Measurements from ENCODE around the gene SERPINE2.
"Not testable (repeated sequence)": the region's sequence is repeated elsewhere in the genome, so short reads cannot be mapped to it uniquely, and the experiment has no call there.

The SERPINE2 gene

GRCh38 chr2:223943561-223944008, 95.5 kb downstream of the SERPINE2 start:
- Mint-ChIP-seq H3K36me3 (ENCODE audit: low read depth) (peaks cover 17% of the 10 kb centered on the region), H3K27ac (peak overlapping the region; percentile 94 to 96 (median 96)), H3K27me3 (ENCODE audit: low read depth) (no peaks in the 10 kb centered on the region), H3K9me3 (no peaks in the 10 kb centered on the region), H3K4me3 (peak overlapping the region; percentile 96 to 98 (median 97)), H3K4me1 (peaks cover 39% of the 10 kb centered on the region)
- TF ChIP-seq CTCF (IDR thresholded peaks at IDR 0.05; ENCODE audit: unreplicated experiment in 3 of 3) = no peak

GRCh38 chr2:223943135-223943534, 96.0 kb downstream of the SERPINE2 start:
- Mint-ChIP-seq H3K4me3 (peak overlapping the region; percentile 96 to 98 (median 97)), H3K9me3 (no peaks in the 10 kb centered on the region), H3K27ac (peak overlapping the region; percentile 94 to 96 (median 96)), H3K27me3 (ENCODE audit: low read depth) (no peaks in the 10 kb centered on the region), H3K4me1 (peaks cover 39% of the 10 kb centered on the region), H3K36me3 (ENCODE audit: low read depth) (peaks cover 17% of the 10 kb centered on the region)
- no peak for TF ChIP-seq CTCF (IDR thresholded peaks at IDR 0.05; ENCODE audit: unreplicated experiment in 3 of 3)

- TF ChIP-seq CTCF (IDR thresholded peaks at IDR 0.05; ENCODE audit: unreplicated experiment in 3 of 3) = no peak
- H3K27me3 Mint-ChIP-seq (ENCODE audit: low read depth) = no peaks in the 10 kb centered on the region
- peak overlapping the region in 2 of 3 experiments; percentile 4 to 57 for H3K27ac Mint-ChIP-seq
- H3K4me3 Mint-ChIP-seq = peak overlapping the region; percentile 28 to 71 (median 61)
- peaks cover 35% of the 10 kb centered on the region for H3K4me1 Mint-ChIP-seq
- peaks cover 17% of the 10 kb centered on the region for H3K36me3 Mint-ChIP-seq (ENCODE audit: low read depth)
- no peaks in the 10 kb centered on the region for H3K9me3 Mint-ChIP-seq
Measured at GRCh38 chr2:223941579-223942277, 97.4 kb downstream of the SERPINE2 start.

- not testable (repeated sequence) for H3K9me3 Mint-ChIP-seq; H3K4me3 Mint-ChIP-seq; H3K27me3 Mint-ChIP-seq (ENCODE audit: low read depth); H3K27ac Mint-ChIP-seq
- H3K36me3 Mint-ChIP-seq (ENCODE audit: low read depth) = peaks cover 17% of the 10 kb centered on the region
- peaks cover 38% of the 10 kb centered on the region for H3K4me1 Mint-ChIP-seq
Measured at GRCh38 chr2:223939438-223939837, 99.6 kb downstream of the SERPINE2 start.

- peaks cover 12% of the 10 kb centered on the region for H3K36me3 Mint-ChIP-seq (ENCODE audit: low read depth)
- H3K27me3 Mint-ChIP-seq (ENCODE audit: low read depth) = no peaks in the 10 kb centered on the region
- no peaks in the 10 kb centered on the region for H3K9me3 Mint-ChIP-seq
- H3K4me3 Mint-ChIP-seq = no peak overlapping the region
- no peak overlapping the region for H3K27ac Mint-ChIP-seq
- TF ChIP-seq CTCF (IDR thresholded peaks at IDR 0.05; ENCODE audit: unreplicated experiment in 3 of 3) = no peak
- H3K4me1 Mint-ChIP-seq = peaks cover 38% of the 10 kb centered on the region
Measured at GRCh38 chr2:223937535-223937934, 101.6 kb downstream of the SERPINE2 start.

GRCh38 chr2:223936862-223937326, 102.2 kb downstream of the SERPINE2 start:
- Mint-ChIP-seq H3K27me3 (ENCODE audit: low read depth) (no peaks in the 10 kb centered on the region), H3K27ac (no peak overlapping the region), H3K4me1 (peaks cover 40% of the 10 kb centered on the region), H3K4me3 (no peak overlapping the region), H3K9me3 (no peaks in the 10 kb centered on the region), H3K36me3 (ENCODE audit: low read depth) (peaks cover 12% of the 10 kb centered on the region)
- no peak for TF ChIP-seq CTCF (IDR thresholded peaks at IDR 0.05; ENCODE audit: unreplicated experiment in 3 of 3)

All from nephron (organoid).